HCT116 (cell line): ENCODE data around the gene VANGL2. TPM values are rescaled to one million over a fixed set of nuclear protein-coding genes. Genes with fewer than 3 reads are reported as not detected.

Experiments
- ATAC-seq: fragments of 200-7000 bp; cut with Tn5 transposase; 2 replicates; pipeline ENCODE4 v1.9.1; 2020; ENCODE audit warnings: mild to moderate bottlenecking, moderate library complexity
- BruUV-seq: library from RNA; stranded (reverse); fragments of 400-500 nt; replicated peaks from 2 replicates; lab custom pipeline; 2021; lab: Mats Ljungman, UMichigan
- CTCF ChIA-PET: fragments of 300-600 bp; sonication (Branson Sonifier 250); formaldehyde crosslinking; loops from one replicate; lab custom pipeline; 2021; ENCODE audit warnings: antibody characterized with exemption; lab: Charles Lee
- POLR2A ChIA-PET: fragments of 300-600, 350-600 bp; sonication (Branson Sonifier 250); formaldehyde crosslinking; loops from one replicate; lab custom pipeline; 2021; ENCODE audit warnings: antibody characterized with exemption; lab: Charles Lee
- RAD21 ChIA-PET, 2 experiments: fragments of 300-600 bp; sonication (Branson Sonifier 250); formaldehyde crosslinking; loops; one replicate each; lab custom pipeline; 2023; ENCODE audit warnings: low total read pairs in 2 of 2; ENCODE audit not compliant: uncharacterized antibody in 2 of 2, unreplicated experiment in 2 of 2, low non-redundant PET in 1 of 2; lab: Charles Lee
- DNase-seq: peaks from one replicate; pipeline ENCODE4 v3.0.0-alpha.2; 2010; ENCODE audit warnings: low read depth, low spot score
- H2AFZ ChIP-seq: fragments of 200-600 bp; shearing (Covaris generic), sonication (generic); 2 replicates; pipeline ENCODE4 v1.6.1; 2017; ENCODE audit warnings: low read depth, mixed run types, mixed read lengths, antibody characterized with exemption, low read length; ENCODE audit not compliant: poor library complexity, severe bottlenecking
- H3K27ac ChIP-seq: 2 replicates; pipeline ENCODE4 v1.5.1; 2012; ENCODE audit warnings: low read depth, low read length
- H3K27me3 ChIP-seq: fragments of 200-600 bp; sonication (generic); 2 replicates; pipeline ENCODE4 v1.6.1; 2016; ENCODE audit warnings: mixed run types, low read length, mixed read lengths; ENCODE audit not compliant: insufficient read depth
- H3K36me3 ChIP-seq, 2 experiments: fragments of 200-500 bp in 1 of 2; fragments of 200-600 bp in 1 of 2; sonication (Bioruptor generic) in 1 of 2; sonication (generic) in 1 of 2; 2 replicates each; pipeline versions ENCODE4 v1.5.1 to v1.6.1; 2014 to 2016; ENCODE audit warnings: low read length in 2 of 2, inconsistent platforms in 1 of 2, mixed read lengths in 1 of 2, mixed run types in 1 of 2; ENCODE audit not compliant: insufficient read depth in 2 of 2, control insufficient read depth in 1 of 2
- H3K4me1 ChIP-seq, 2 experiments: fragments of 200-600 bp in 1 of 2; sonication (generic) in 1 of 2; 2 replicates each; pipeline versions ENCODE4 v1.5.1 to v1.6.1; 2012 to 2017; ENCODE audit warnings: low read length in 2 of 2, inconsistent platforms in 1 of 2, mild to moderate bottlenecking in 1 of 2, mixed read lengths in 1 of 2, mixed run types in 1 of 2, moderate library complexity in 1 of 2; ENCODE audit not compliant: insufficient read depth in 2 of 2, control insufficient read depth in 1 of 2
- H3K4me2 ChIP-seq: fragments of 200-600 bp; sonication (generic); 2 replicates; pipeline ENCODE4 v1.6.1; 2017; ENCODE audit warnings: mixed run types, low read length, mixed read lengths
- H3K4me3 ChIP-seq, 2 experiments: fragments of 200-600 bp in 1 of 2; sonication (generic) in 1 of 2; replicated peaks in 1 of 2; 2 replicates each; pipeline ENCODE4 v1.5.1; 2011 to 2016; ENCODE audit warnings: low read length in 2 of 2, control low read depth in 1 of 2, low read depth in 1 of 2, mild to moderate bottlenecking in 1 of 2, mixed read lengths in 1 of 2, mixed run types in 1 of 2
- H3K79me2 ChIP-seq: fragments of 200-600 bp; sonication (generic); 2 replicates; pipeline ENCODE4 v1.6.1; 2017; ENCODE audit warnings: mild to moderate bottlenecking, mixed run types, low read length, moderate library complexity, mixed read lengths; ENCODE audit not compliant: insufficient read depth
- H3K9ac ChIP-seq: fragments of 200-600 bp; sonication (generic); 2 replicates; pipeline ENCODE4 v1.6.1; 2016; ENCODE audit warnings: low read length, mixed read lengths
- H3K9me2 ChIP-seq: fragments of 200-600 bp; sonication (generic), shearing (Covaris generic); 2 replicates; pipeline ENCODE4 v1.6.1; 2017; ENCODE audit warnings: mixed run types, mild to moderate bottlenecking, moderate library complexity; ENCODE audit not compliant: insufficient read depth
- H3K9me3 ChIP-seq, 2 experiments: fragments of 200-500 bp in 1 of 2; fragments of 200-600 bp in 1 of 2; sonication (Bioruptor generic) in 1 of 2; sonication (generic) in 1 of 2; 2 replicates each; pipeline ENCODE4 v1.6.1; 2014 to 2017; ENCODE audit warnings: low read length in 2 of 2, mixed read lengths in 2 of 2, inconsistent platforms in 1 of 2, low read depth in 1 of 2, mild to moderate bottlenecking in 1 of 2, mixed run types in 1 of 2, moderate library complexity in 1 of 2; ENCODE audit not compliant: control insufficient read depth in 1 of 2, insufficient read depth in 1 of 2
- H4K20me1 ChIP-seq: fragments of 200-600 bp; sonication (generic), shearing (Covaris generic); 2 replicates; pipeline ENCODE4 v1.6.1; 2017; ENCODE audit warnings: mixed run types, mild to moderate bottlenecking, moderate library complexity; ENCODE audit not compliant: insufficient read depth
- CBX3 ChIP-seq: IDR thresholded peaks from 2 replicates; pipeline ENCODE4 v1.6.1; 2012; ENCODE audit warnings: low read depth
- CEBPB ChIP-seq: IDR thresholded peaks from 2 replicates; pipeline ENCODE4 v1.6.1; 2012; ENCODE audit warnings: low read depth
- EZH2 ChIP-seq: fragments of 200-600 bp; sonication (generic); IDR thresholded peaks from 2 replicates; pipeline ENCODE4 v1.6.1; 2017; ENCODE audit warnings: antibody characterized with exemption, mixed run types
- FOSL1 ChIP-seq: IDR thresholded peaks from 2 replicates; pipeline ENCODE4 v1.6.1; 2012; ENCODE audit warnings: low read depth
- JUND ChIP-seq: IDR thresholded peaks from 2 replicates; pipeline ENCODE4 v1.6.1; 2012
- POLR2AphosphoS5 ChIP-seq: IDR thresholded peaks from 2 replicates; pipeline ENCODE4 v1.6.1; 2011; ENCODE audit warnings: mild to moderate bottlenecking, low read depth, low read length, moderate library complexity
- RAD21 ChIP-seq: IDR thresholded peaks from 2 replicates; pipeline ENCODE4 v1.6.1; 2012; ENCODE audit warnings: low read depth, mild to moderate bottlenecking
- SIN3A ChIP-seq: IDR thresholded peaks from 2 replicates; pipeline ENCODE4 v1.6.1; 2012; ENCODE audit warnings: low read depth
- TCF7L2 ChIP-seq: IDR thresholded peaks from 2 replicates; pipeline ENCODE4 v1.7.0; 2011; ENCODE audit warnings: borderline replicate concordance, inconsistent platforms; ENCODE audit not compliant: insufficient read depth, insufficient read length; ENCODE audit errors: extremely low read depth
- ZNF274 ChIP-seq: fragments of 200-500 bp; sonication (Bioruptor generic); IDR thresholded peaks from 2 replicates; pipeline ENCODE4 v1.6.1; 2014; ENCODE audit warnings: mild to moderate bottlenecking, low read depth, low read length, inconsistent platforms
- intact Hi-C: fragments of 100-400 bp; cut with micrococcal nuclease; formaldehyde crosslinking; loops from 2 replicates; pipeline ENCODE4 v1.10.0; 2022
- total RNA-seq: library from RNA; stranded (reverse); gene quantifications from one replicate; pipeline ENCODE4 v1.2.1, GENCODE V29; 2021; ENCODE audit not compliant: unreplicated experiment
- TF ChIP-seq, protein P1 (sequence below): IDR thresholded peaks from 2 replicates; pipeline ENCODE4 v1.6.1; 2011; ENCODE audit warnings: mild to moderate bottlenecking, low read length, moderate library complexity; ENCODE audit not compliant: insufficient replicate concordance; ENCODE audit errors: extremely low read depth
- TF ChIP-seq, protein P2 (sequence below): IDR thresholded peaks from 2 replicates; pipeline ENCODE4 v1.6.1; 2012
- TF ChIP-seq, protein P3 (sequence below): IDR thresholded peaks from 2 replicates; pipeline ENCODE4 v1.6.1; 2012
- TF ChIP-seq, protein P4 (sequence below): IDR thresholded peaks from 2 replicates; pipeline ENCODE4 v1.6.1; 2012; ENCODE audit warnings: low read depth

The VANGL2 gene
- total RNA-seq, 1 experiment from 2014 or later: 1.1 TPM

DNA sequence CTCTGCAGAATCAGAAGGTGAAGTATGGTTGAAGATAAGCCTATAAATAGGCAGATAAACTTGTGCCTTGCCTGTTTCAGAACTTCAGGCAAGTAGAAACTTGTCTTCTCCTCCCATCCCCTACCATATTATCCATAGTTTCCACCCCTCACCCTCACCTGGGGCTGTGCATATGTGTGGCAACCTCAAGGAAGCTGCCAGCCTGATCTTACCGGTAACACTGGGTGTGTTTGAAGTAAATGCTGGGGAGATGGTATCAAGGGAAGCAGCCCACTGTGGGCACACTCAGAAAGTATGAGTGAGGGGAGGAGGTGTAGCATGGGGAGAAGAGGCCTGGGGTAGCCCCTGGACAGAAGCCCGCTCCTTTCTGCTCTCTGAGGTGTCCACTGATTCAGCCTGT, 14.5 kb downstream of the VANGL2 start:
- Histone ChIP-seq H3K27me3 (no peaks in the 10 kb centered on the region), H3K4me3 (no peak overlapping the region), H3K27ac (no peak overlapping the region), H3K4me1 (no peaks in the 10 kb centered on the region), H3K9me2 (no peaks in the 10 kb centered on the region), H2AFZ (no peak overlapping the region), H3K36me3 (no peaks in the 10 kb centered on the region), H3K9ac (no peak overlapping the region), H3K79me2 (no peaks in the 10 kb centered on the region), H4K20me1 (no peaks in the 10 kb centered on the region), H3K4me2 (no peak overlapping the region), H3K9me3 (no peaks in the 10 kb centered on the region)
- intact Hi-C loops: no loop called here
- TF ChIP-seq, protein P1, sequence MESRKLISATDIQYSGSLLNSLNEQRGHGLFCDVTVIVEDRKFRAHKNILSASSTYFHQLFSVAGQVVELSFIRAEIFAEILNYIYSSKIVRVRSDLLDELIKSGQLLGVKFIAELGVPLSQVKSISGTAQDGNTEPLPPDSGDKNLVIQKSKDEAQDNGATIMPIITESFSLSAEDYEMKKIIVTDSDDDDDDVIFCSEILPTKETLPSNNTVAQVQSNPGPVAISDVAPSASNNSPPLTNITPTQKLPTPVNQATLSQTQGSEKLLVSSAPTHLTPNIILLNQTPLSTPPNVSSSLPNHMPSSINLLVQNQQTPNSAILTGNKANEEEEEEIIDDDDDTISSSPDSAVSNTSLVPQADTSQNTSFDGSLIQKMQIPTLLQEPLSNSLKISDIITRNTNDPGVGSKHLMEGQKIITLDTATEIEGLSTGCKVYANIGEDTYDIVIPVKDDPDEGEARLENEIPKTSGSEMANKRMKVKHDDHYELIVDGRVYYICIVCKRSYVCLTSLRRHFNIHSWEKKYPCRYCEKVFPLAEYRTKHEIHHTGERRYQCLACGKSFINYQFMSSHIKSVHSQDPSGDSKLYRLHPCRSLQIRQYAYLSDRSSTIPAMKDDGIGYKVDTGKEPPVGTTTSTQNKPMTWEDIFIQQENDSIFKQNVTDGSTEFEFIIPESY: no peak
- TF ChIP-seq, protein P2, sequence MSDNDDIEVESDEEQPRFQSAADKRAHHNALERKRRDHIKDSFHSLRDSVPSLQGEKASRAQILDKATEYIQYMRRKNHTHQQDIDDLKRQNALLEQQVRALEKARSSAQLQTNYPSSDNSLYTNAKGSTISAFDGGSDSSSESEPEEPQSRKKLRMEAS: no peak
- no peak for TF ChIP-seq FOSL1
- TF ChIP-seq, protein P3, sequence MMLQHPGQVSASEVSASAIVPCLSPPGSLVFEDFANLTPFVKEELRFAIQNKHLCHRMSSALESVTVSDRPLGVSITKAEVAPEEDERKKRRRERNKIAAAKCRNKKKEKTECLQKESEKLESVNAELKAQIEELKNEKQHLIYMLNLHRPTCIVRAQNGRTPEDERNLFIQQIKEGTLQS: no peak
- no peak for TF ChIP-seq SIN3A
- TF ChIP-seq TCF7L2: no peak
- no peak for TF ChIP-seq CEBPB
- no peak for TF ChIP-seq EZH2
- TF ChIP-seq CBX3: no peak
- TF ChIP-seq RAD21: no peak
- no peak for TF ChIP-seq ZNF274
- no peak for TF ChIP-seq JUND
- TF ChIP-seq, protein P4, sequence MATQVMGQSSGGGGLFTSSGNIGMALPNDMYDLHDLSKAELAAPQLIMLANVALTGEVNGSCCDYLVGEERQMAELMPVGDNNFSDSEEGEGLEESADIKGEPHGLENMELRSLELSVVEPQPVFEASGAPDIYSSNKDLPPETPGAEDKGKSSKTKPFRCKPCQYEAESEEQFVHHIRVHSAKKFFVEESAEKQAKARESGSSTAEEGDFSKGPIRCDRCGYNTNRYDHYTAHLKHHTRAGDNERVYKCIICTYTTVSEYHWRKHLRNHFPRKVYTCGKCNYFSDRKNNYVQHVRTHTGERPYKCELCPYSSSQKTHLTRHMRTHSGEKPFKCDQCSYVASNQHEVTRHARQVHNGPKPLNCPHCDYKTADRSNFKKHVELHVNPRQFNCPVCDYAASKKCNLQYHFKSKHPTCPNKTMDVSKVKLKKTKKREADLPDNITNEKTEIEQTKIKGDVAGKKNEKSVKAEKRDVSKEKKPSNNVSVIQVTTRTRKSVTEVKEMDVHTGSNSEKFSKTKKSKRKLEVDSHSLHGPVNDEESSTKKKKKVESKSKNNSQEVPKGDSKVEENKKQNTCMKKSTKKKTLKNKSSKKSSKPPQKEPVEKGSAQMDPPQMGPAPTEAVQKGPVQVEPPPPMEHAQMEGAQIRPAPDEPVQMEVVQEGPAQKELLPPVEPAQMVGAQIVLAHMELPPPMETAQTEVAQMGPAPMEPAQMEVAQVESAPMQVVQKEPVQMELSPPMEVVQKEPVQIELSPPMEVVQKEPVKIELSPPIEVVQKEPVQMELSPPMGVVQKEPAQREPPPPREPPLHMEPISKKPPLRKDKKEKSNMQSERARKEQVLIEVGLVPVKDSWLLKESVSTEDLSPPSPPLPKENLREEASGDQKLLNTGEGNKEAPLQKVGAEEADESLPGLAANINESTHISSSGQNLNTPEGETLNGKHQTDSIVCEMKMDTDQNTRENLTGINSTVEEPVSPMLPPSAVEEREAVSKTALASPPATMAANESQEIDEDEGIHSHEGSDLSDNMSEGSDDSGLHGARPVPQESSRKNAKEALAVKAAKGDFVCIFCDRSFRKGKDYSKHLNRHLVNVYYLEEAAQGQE: no peak
- TF ChIP-seq POLR2AphosphoS5: no peak
- CTCF ChIA-PET: interaction anchor here (1.4 to 2.8 kb wide), 4 partner anchors 14 to 222 kb away, joined by 3 to 12 read pairs (median 4); no protein-coding TSS in a partner anchor
- no TSS peak for BruUV-seq
- ATAC-seq: no peak
- DNase-seq: no peak
- RAD21 ChIA-PET: no interaction called here
- POLR2A ChIA-PET: no interaction called here
